MG63 (cell line): ENCODE measurements around the gene SGO2. TPM values are rescaled to one million over a fixed set of nuclear protein-coding genes. Genes with fewer than 3 reads are reported as not detected.
A peak's percentile ranks its signal among the peaks of the same experiment; 100 is the strongest.

ENCODE experiments used
- DNase-seq: peaks from one replicate; pipeline ENCODE4 v3.0.0-alpha.2; 2020
- H3K27me3 ChIP-seq: fragments of 250-450 bp; sonication (Bioruptor Pico); 2 replicates; pipeline ENCODE4 v1.5.1; 2020; ENCODE audit warnings: mild to moderate bottlenecking, moderate library complexity
- H3K36me3 ChIP-seq: fragments of 250-450 bp; sonication (Bioruptor Pico); 2 replicates; pipeline ENCODE4 v1.5.1; 2020; ENCODE audit warnings: mild to moderate bottlenecking, moderate library complexity
- H3K4me3 ChIP-seq: fragments of 250-450 bp; sonication (Bioruptor Pico); 2 replicates; pipeline ENCODE4 v1.5.1; 2020; ENCODE audit warnings: mild to moderate bottlenecking, moderate library complexity
- H3K9me3 ChIP-seq: fragments of 250-450 bp; sonication (Bioruptor Pico); 2 replicates; pipeline ENCODE4 v1.5.1; 2020; ENCODE audit warnings: mild to moderate bottlenecking, moderate library complexity
- total RNA-seq: library from RNA; depleted of rRNA; stranded (reverse); fragments of >200 nt; shearing (Covaris generic); gene quantifications from 2 replicates; pipeline ENCODE4 v1.2.3, GENCODE V29; 2014; ENCODE audit warnings: low replicate concordance; rRNA removed

SGO2 gene, protein sequence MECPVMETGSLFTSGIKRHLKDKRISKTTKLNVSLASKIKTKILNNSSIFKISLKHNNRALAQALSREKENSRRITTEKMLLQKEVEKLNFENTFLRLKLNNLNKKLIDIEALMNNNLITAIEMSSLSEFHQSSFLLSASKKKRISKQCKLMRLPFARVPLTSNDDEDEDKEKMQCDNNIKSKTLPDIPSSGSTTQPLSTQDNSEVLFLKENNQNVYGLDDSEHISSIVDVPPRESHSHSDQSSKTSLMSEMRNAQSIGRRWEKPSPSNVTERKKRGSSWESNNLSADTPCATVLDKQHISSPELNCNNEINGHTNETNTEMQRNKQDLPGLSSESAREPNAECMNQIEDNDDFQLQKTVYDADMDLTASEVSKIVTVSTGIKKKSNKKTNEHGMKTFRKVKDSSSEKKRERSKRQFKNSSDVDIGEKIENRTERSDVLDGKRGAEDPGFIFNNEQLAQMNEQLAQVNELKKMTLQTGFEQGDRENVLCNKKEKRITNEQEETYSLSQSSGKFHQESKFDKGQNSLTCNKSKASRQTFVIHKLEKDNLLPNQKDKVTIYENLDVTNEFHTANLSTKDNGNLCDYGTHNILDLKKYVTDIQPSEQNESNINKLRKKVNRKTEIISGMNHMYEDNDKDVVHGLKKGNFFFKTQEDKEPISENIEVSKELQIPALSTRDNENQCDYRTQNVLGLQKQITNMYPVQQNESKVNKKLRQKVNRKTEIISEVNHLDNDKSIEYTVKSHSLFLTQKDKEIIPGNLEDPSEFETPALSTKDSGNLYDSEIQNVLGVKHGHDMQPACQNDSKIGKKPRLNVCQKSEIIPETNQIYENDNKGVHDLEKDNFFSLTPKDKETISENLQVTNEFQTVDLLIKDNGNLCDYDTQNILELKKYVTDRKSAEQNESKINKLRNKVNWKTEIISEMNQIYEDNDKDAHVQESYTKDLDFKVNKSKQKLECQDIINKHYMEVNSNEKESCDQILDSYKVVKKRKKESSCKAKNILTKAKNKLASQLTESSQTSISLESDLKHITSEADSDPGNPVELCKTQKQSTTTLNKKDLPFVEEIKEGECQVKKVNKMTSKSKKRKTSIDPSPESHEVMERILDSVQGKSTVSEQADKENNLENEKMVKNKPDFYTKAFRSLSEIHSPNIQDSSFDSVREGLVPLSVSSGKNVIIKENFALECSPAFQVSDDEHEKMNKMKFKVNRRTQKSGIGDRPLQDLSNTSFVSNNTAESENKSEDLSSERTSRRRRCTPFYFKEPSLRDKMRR
- 6.3 and 10.3 TPM in 2 replicates for total RNA-seq

DNA sequence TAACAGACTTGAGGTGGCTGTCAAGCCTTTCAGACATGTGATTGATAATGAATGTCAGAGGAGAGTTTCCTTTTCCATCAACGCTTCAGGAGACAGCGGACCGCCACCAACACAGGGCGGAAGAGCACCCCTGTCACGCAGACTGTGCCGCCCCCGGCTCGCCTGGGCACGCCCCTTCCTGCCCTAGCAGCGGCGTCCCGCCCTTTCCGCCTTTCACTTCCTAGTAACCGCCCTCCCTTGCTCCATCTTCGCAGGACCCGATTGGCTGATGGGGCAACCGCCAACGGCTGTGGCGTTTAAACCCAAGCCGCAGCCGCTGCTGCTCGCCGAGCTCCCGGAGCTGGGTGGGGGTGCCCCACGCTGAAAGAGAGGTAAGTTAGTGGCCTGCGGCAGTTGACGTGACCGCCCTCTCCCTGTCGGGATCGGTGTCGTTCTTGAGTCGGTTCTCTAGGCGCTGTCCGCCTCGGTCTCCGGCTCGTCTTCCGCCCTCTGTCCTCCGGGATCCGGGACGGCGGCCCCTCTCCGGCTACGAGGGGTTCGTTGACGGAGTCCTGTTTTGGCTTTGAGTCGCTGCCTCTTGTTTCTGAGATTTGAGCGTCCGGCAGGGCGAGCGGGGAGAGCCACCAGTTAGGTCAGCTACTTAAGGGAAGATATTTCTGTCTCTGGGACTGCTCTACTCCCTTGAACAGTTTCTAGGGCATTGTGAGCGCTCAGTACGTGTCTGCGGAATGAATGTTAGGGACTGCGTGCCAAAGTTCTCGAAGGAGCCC, at the start of gene SGO2:
Gene SGO2, plus strand, starts transcription at position 326 of the 770 bp plus-strand sequence. CDS start 6,769 bp downstream, outside the sequence.
- Histone ChIP-seq H3K27me3 (no peaks in the 10 kb centered on the region), H3K4me3 (peak within 1 kb of the TSS; percentile 80), H3K36me3 (no peaks in the 10 kb centered on the region; the same call in 1 of the 2 replicates), H3K9me3 (no peaks in the 10 kb centered on the region; the same call in 1 of the 2 replicates)
- peak; percentile 95 for DNase-seq

DNA sequence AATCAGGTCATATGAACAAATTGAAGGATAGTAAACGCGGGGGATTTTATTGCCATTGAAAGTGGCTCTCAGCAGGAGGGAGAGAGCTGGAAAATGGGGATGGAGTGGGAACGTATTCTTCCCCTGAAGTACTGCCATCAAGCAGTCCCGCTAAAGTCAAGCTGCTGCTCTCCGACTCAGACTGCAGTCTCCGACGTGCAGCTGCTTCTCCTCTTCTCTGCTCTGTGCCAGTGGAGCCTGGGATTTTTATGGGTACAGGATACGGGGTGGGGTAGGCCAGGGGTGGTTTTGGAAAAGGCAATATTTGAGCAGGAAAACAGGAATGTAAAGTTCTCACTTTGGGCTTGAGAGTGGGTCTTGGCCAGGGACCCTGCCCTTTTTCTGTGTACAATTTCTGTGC, 49.2 kb upstream of the SGO2 start:
- no peaks in the 10 kb centered on the region for H3K9me3 ChIP-seq
- no peak for DNase-seq
- H3K27me3 ChIP-seq: no peaks in the 10 kb centered on the region
- peaks cover 27% of the 10 kb centered on the region for H3K36me3 ChIP-seq
- H3K4me3 ChIP-seq: no peak overlapping the region

DNA sequence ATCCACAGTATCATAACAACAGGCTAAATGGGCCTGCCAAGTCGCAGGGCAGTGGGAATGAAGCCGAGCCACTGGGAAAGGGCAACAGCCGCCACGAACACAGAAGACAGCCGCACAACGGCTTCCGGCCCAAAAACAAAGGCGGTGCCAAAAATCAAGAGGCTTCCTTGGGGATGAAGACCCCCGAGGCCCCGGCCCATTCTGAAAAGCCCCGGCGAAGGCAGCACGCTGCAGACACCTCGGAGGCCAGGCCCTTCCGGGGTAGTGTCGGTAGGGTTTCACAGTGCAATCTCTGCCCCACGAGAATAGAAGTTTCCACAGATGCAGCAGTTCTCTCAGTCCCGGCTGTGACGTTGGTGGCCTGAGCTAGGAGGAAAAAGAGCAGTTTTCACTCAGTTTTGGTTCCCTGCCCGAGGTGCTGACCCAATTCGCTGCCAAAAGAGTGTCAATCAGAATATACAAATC, 48.3 kb upstream of the SGO2 start:
- H3K4me3 ChIP-seq: no peak overlapping the region
- H3K36me3 ChIP-seq: peaks cover 28% of the 10 kb centered on the region
- H3K27me3 ChIP-seq: no peaks in the 10 kb centered on the region
- DNase-seq: no peak
- H3K9me3 ChIP-seq: no peaks in the 10 kb centered on the region

DNA sequence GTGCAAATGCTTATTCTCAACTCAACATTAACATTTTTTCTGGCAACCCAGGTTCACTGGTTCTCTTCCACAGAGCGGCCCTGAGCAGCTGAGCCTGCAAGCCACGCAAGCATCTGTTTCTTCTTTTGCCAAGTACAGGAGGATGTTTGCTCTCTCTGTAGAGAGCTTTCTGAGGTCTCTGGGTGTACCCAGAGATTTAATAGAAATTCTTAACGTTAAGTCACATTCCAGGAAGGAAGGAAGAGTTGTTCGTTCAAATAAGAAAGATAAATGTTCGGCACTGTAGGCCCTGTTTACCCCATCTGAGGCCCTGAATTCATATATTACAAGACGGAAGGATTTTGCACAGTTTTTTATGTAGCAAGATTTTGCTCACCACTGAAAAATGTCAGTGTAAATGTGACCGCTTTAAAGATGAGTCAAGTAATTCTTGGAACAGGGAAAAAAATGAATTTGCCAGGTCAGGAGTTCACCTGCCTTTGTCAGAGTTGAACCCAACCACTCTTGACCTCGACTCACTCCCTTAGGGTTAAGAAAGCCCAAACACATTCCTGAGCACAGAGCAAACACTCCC, 46.2 kb upstream of the SGO2 start:
- Histone ChIP-seq H3K4me3 (no peak overlapping the region), H3K27me3 (no peaks in the 10 kb centered on the region), H3K36me3 (peaks cover 34% of the 10 kb centered on the region), H3K9me3 (no peaks in the 10 kb centered on the region)
- peak; percentile 23 for DNase-seq

DNA sequence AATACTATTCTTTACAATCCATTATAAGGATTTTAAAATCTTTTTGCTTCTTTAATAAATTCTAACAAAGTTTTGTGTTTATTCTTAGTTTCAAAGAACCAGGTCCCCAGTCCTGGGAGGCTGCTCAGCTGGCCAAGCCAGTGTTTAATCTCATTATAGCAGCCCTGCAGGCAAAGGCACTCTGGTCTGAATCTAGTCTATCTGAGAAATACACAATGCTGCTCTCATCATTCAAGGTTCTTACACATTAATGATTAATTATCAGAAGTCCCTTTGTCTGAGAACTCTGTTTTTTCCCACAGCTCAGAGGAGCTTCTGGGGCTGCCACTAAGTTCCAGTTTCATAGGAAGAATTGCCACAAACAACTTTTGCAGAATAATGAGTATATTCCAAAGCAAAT, 43.8 kb upstream of the SGO2 start:
- H3K4me3 ChIP-seq: no peak overlapping the region
- no peak for DNase-seq
- no peaks in the 10 kb centered on the region for H3K27me3 ChIP-seq

DNA sequence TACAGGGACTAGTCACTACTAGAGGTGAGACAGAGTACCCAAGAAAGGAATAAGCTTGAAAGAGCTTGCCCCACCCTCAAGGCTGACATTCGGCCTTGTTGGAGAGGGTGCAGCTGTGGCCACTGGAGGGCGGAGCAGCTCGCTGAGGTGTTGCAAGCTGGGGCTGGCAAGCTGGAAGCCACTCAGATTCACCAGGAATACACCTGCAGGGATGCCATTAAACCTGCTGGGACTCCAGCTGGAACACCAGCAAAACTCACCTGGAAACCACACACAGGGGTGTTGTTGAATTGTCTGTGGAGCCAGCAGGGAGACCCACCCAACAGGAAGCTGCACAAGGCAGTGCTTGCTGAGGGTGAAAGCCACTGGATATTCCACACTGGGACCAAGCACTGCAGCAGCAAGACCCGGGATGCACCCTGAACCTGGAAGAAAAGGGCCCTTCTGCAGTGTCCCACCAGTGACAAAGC, 42.2 kb upstream of the SGO2 start:
- peak; percentile 9 for DNase-seq

More for the DNA sequence above, 43.8 kb upstream of the SGO2 start:
- no peaks in the 10 kb centered on the region for H3K9me3 ChIP-seq
- H3K36me3 ChIP-seq: peaks cover 32% of the 10 kb centered on the region

DNA sequence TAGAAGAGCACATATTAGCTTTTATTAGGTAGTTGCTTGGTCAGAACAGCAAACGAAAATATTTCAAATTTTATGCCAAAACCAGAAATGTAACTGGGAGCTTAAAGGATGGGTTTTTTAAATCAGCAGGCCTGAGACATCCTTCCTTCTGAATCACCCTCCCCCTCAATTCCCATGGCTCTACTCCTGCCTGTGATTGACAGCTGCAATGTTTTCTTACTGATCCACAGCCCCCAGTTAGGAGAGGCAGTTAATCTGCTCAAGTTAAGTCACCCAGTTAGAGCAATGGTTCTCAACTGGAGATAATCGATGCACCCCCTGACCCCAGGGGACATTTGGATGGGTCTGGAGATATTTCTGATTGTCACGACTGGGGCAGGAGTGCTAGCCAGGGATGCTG, 41.1 kb upstream of the SGO2 start:
- DNase-seq: no peak
- Histone ChIP-seq H3K9me3 (no peaks in the 10 kb centered on the region), H3K36me3 (peaks cover 10% of the 10 kb centered on the region), H3K27me3 (no peaks in the 10 kb centered on the region), H3K4me3 (no peak overlapping the region)

More for the DNA sequence above, 42.2 kb upstream of the SGO2 start:
- no peaks in the 10 kb centered on the region for H3K9me3 ChIP-seq
- H3K36me3 ChIP-seq: peaks cover 18% of the 10 kb centered on the region
- H3K4me3 ChIP-seq: no peak overlapping the region
- H3K27me3 ChIP-seq: no peaks in the 10 kb centered on the region

DNA sequence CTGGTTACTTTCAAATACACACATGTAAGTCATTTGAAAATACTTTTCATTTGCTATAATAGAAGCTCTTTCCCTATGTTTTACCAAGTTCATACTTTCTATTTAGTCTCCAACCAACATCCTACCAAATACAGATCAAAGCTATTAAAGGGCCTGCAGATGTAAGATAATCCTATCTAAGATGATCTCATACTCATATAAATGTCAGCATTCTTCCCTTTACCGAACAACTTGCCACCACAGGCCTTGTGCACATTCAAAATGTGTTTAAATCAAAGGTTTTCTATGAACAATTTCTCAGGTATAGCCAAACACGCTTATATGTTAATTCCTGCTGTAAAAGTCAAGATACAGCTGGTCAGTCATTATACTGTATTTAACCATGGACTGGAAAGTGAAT, 39.5 kb upstream of the SGO2 start:
- Histone ChIP-seq H3K9me3 (no peaks in the 10 kb centered on the region), H3K4me3 (no peak overlapping the region), H3K36me3 (peaks cover 15% of the 10 kb centered on the region), H3K27me3 (no peaks in the 10 kb centered on the region)
- no peak for DNase-seq

DNA sequence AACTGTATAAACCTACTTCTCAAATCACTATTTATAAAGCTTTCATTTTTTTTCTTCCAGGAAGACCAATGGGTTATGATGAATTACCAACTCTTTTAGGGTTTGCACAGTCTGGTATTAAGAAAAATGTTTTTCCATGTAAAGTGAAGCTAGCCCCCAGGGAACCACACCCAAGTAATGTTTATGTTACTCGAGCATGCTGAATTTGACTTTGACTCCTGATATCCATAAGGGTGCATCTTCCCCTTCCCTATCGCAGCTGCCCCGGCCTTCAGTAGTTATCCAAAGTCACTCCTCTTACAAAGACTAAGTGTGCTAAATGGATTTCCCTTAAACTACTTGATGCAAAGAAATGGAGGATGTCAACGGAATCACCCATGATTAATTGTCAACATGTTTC, 37.8 kb upstream of the SGO2 start:
- no peak for DNase-seq
- no peaks in the 10 kb centered on the region for H3K27me3 ChIP-seq

DNA sequence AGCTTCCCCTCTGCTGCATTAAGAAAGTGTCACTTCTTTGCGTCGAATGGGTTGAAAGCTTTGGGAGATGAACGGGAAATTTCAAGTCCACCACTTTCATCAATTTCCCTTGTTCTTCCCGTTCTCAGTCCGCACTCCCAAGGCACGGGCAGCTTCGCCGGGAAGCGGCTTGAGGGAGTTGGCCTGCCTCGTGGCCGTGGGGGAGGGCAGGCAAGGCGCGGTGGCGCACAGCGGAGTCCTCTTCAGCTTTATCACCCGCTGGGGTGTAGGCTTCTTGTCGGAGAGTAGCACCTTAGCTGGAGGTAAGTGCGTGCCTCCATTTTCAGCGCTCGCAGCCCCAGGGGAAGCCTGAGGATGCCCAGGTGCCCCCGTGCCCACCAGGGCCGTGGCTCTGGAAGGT, 36.0 kb upstream of the SGO2 start:
- DNase-seq: no peak
- no peaks in the 10 kb centered on the region for H3K27me3 ChIP-seq
- no peaks in the 10 kb centered on the region for H3K9me3 ChIP-seq
- H3K36me3 ChIP-seq: peaks cover 15% of the 10 kb centered on the region
- H3K4me3 ChIP-seq: no peak overlapping the region

More for the DNA sequence above, 37.8 kb upstream of the SGO2 start:
- no peaks in the 10 kb centered on the region for H3K9me3 ChIP-seq
- H3K36me3 ChIP-seq: peaks cover 19% of the 10 kb centered on the region
- no peak overlapping the region for H3K4me3 ChIP-seq

DNA sequence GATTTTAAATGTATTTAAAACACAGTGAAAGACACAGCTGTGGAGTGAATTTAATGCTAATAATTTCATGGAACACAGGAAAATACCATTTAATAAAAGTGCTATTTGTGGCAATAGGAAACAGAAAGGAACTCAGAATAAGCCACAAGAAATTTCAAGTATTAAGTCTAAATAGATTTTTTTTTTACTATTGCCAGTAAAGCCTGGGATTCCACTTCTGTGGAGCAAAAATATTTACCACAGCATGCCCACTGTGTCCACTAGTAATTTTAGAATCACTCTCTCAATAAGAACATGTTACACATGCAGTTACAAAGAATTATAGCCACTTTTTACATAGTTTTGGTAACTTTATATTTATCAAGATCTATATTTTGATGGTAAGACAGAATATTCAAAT, 33.4 kb upstream of the SGO2 start:
- no peak overlapping the region for H3K4me3 ChIP-seq
- H3K36me3 ChIP-seq: peaks cover 21% of the 10 kb centered on the region
- no peak for DNase-seq
- H3K9me3 ChIP-seq: no peaks in the 10 kb centered on the region
- H3K27me3 ChIP-seq: no peaks in the 10 kb centered on the region

DNA sequence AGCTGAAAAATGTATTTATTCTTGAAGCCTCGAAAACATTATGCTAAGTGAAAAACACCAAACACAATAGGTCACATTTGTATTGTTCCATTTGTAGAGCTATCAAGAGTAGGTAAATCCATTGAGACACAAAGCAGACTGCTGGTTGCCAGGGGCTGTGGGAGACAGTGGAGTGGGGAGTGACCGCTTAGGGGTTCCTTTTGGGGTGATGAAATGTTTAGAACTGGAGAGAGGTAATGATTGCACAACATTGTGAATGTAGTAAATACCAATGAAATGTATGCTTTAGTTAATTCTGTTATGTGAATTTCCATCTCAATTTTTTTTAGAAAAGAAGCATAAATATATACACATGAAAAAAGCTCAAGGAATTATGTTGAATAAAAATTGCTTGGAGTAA, 32.0 kb upstream of the SGO2 start:
- no peaks in the 10 kb centered on the region for H3K27me3 ChIP-seq
- H3K36me3 ChIP-seq: peaks cover 22% of the 10 kb centered on the region
- no peak for DNase-seq
- no peaks in the 10 kb centered on the region for H3K9me3 ChIP-seq
- H3K4me3 ChIP-seq: no peak overlapping the region

DNA sequence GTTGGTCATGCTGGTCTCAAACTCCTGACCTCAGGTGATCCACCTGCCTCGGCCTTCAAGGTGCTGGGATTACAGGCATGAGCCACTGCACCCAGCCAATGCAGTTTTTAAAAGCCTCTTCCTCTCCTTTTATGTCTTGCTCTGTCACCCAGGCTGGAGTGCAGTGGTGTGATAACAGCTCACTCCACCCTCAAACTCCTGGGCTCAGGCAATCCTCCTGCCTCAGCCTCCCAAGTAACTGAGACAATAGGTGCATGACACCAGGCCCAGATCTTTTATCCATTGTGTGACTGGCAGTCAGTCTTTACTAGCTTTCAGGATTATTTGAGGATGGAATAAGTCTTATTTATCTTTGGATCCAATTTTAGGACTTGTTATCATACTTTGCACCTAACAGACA, 29.3 kb upstream of the SGO2 start:
- Histone ChIP-seq H3K9me3 (no peaks in the 10 kb centered on the region), H3K4me3 (no peak overlapping the region), H3K27me3 (no peaks in the 10 kb centered on the region), H3K36me3 (peaks cover 16% of the 10 kb centered on the region)
- no peak for DNase-seq

DNA sequence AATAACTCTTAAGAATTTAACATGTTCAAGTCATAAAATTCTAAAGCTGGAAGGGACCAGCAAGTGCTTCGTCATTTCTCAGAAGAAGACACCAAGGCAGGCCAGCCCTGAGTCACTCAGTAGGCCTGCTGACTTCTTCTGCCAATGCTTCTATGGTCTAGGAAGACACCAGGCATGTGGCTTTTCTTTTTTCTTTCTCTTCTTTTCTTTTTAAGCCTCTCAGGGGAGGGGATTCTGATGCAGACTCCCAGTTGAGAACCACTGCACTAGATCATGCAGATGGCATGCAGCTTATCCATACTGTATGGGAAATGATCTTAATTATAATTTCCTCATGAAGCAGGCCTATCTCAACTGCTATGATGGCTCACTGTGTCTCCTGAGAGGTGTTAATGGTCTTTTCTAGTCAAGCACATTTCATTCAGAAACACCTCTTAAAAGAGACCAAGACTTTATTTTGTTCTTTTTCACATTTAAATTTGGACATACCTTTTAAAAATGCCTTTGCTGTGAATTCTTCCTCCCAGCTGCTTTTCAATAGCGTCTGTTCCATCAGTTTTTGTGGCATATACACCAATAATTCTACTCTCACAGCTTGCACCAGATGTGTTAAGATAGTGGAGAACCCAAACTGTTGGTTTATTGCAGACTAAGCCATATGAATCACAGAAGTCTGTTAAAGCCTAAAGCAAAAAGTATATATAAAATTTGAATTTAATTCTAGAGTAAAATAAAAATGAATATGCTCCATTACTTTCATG, 27.4 kb upstream of the SGO2 start:
- DNase-seq: no peak

DNA sequence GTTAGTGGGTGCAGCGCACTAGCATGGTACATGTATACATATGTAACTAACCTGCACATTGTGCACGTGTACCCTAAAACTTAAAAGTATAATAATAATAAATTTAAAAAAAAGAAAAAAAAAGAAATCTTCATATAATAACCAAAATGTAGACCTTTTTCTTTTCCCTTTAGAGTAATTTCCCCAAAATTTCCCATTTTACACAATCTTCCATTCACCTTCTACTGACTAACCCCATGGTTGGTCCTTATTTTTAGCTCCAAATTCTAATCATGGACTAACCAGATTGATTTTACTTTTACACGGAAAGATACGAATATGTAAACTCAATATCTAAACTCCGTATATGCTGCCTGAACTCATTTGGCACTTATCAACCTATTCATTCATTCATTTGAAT, 23.8 kb upstream of the SGO2 start:
- H3K4me3 ChIP-seq: no peak overlapping the region
- DNase-seq: no peak
- no peaks in the 10 kb centered on the region; the same call in 1 of the 2 replicates for H3K9me3 ChIP-seq
- H3K36me3 ChIP-seq: peaks cover 9% of the 10 kb centered on the region; the same call in 1 of the 2 replicates
- H3K27me3 ChIP-seq: no peaks in the 10 kb centered on the region

More for the DNA sequence above, 27.4 kb upstream of the SGO2 start:
- Histone ChIP-seq H3K9me3 (no peaks in the 10 kb centered on the region; the same call in 1 of the 2 replicates), H3K4me3 (no peak overlapping the region), H3K27me3 (no peaks in the 10 kb centered on the region), H3K36me3 (peaks cover 13% of the 10 kb centered on the region)
